HepG2 (cell line): ENCODE data around the gene FSHR. TPM values are rescaled to one million over a fixed set of nuclear protein-coding genes. Genes with fewer than 3 reads are reported as not detected.

Source experiments
- ATAC-seq: fragments of 200-7000 bp; cut with Tn5 transposase; 3 replicates; pipeline ENCODE4 v1.9.1; 2020; ENCODE audit warnings: mild to moderate bottlenecking, moderate library complexity
- BruUV-seq: library from RNA; stranded (reverse); fragments of 400-500 nt; replicated peaks from 2 replicates; lab custom pipeline; 2021; lab: Mats Ljungman, UMichigan
- CTCF ChIA-PET: fragments of 300-600 bp; formaldehyde crosslinking; extraction: SDS; loops from one replicate; lab custom pipeline; 2021; ENCODE audit warnings: low total read pairs, inconsistent platforms, low intra/inter-chr PET ratio; lab: Yijun Ruan, JAX
- POLR2A ChIA-PET: fragments of 350-600 bp; sonication (Branson Sonifier 250); formaldehyde crosslinking; loops from one replicate; lab custom pipeline; 2020; ENCODE audit warnings: antibody characterized with exemption, inconsistent platforms; lab: Yijun Ruan, JAX
- DNase-seq: peaks from one replicate; pipeline ENCODE4 v3.0.0-alpha.2; 2015; ENCODE audit warnings: low spot score
- FAIRE-seq: peaks from 3 replicates; lab custom pipeline; 2011; peaks lifted over from hg19 to GRCh38; lab: Jason Lieb, UNC
- H2AFZ ChIP-seq: one replicate; pipeline ENCODE4 v1.6.1; 2011; ENCODE audit warnings: low read length, inconsistent platforms
- H3K27ac ChIP-seq: fragments of 300-600 bp; 3 replicates; pipeline ENCODE4 v1.8.0; 2011; ENCODE audit warnings: mixed run types, mild to moderate bottlenecking, mixed read lengths, low read length, inconsistent platforms; ENCODE audit not compliant: insufficient read depth; ENCODE audit errors: extremely low read length
- H3K27me3 ChIP-seq, 2 experiments: fragments of 200-600 bp in 1 of 2; 2 replicates in 1 of 2; 3 replicates in 1 of 2; pipeline versions ENCODE4 v1.6.0 to v1.8.0; 2011; ENCODE audit warnings: low read length in 2 of 2, mild to moderate bottlenecking in 2 of 2, moderate library complexity in 2 of 2, inconsistent platforms in 1 of 2; ENCODE audit not compliant: insufficient read depth in 2 of 2, control insufficient read depth in 1 of 2
- H3K36me3 ChIP-seq, 2 experiments: fragments of 200-600 bp in 1 of 2; replicated peaks in 1 of 2; 2 replicates in 1 of 2; 3 replicates in 1 of 2; pipeline versions ENCODE4 v1.5.1 to v1.8.0; 2011; ENCODE audit warnings: low read length in 2 of 2, inconsistent platforms in 1 of 2; ENCODE audit not compliant: insufficient read depth in 2 of 2, control insufficient read depth in 1 of 2
- H3K4me1 ChIP-seq: 2 replicates; pipeline ENCODE4 v1.5.1; 2012; ENCODE audit warnings: low read length, inconsistent platforms; ENCODE audit not compliant: insufficient read depth
- H3K4me2 ChIP-seq: 2 replicates; pipeline ENCODE4 v1.6.0; 2011; ENCODE audit warnings: low read depth, low read length, inconsistent platforms
- H3K4me3 ChIP-seq, 3 experiments: fragments of 200-600 bp in 1 of 3; sonication (generic), shearing (Covaris generic) in 1 of 3; replicated peaks in 1 of 3; 2 replicates each; pipeline ENCODE4 v1.5.1; 2011 to 2016; ENCODE audit warnings: low read length in 3 of 3, inconsistent platforms in 2 of 3, low read depth in 2 of 3, mild to moderate bottlenecking in 2 of 3, control low read depth in 1 of 3, mixed read lengths in 1 of 3; ENCODE audit not compliant: insufficient read depth in 1 of 3
- H3K79me2 ChIP-seq: one replicate; pipeline ENCODE4 v1.6.1; 2011; ENCODE audit warnings: low read length, inconsistent platforms; ENCODE audit not compliant: insufficient read depth
- H3K9ac ChIP-seq: 2 replicates; pipeline ENCODE4 v1.6.0; 2011; ENCODE audit warnings: mild to moderate bottlenecking, low read depth, low read length, inconsistent platforms; ENCODE audit not compliant: insufficient read depth
- H3K9me3 ChIP-seq: 2 replicates; pipeline ENCODE4 v1.5.1; 2012; ENCODE audit warnings: mild to moderate bottlenecking, low read length
- H4K20me1 ChIP-seq: 2 replicates; pipeline ENCODE4 v1.6.0; 2011; ENCODE audit warnings: inconsistent platforms, mild to moderate bottlenecking, low read length, moderate library complexity; ENCODE audit not compliant: insufficient read depth
- DMAP1 ChIP-seq: IDR thresholded peaks from 2 replicates; pipeline ENCODE4 v1.6.1; 2016
- MTF1 ChIP-seq: sonication (generic); formaldehyde crosslinking; IDR thresholded peaks from 2 replicates; pipeline ENCODE4 v1.5.0; 2020; ENCODE audit warnings: missing genetic modification reagents
- MTF2 ChIP-seq: sonication (generic); formaldehyde crosslinking; IDR thresholded peaks from 2 replicates; pipeline ENCODE4 v1.5.0; 2020; ENCODE audit warnings: missing genetic modification reagents, borderline replicate concordance
- PBX2 ChIP-seq: IDR thresholded peaks from 2 replicates; pipeline ENCODE4 v1.6.1; 2016; ENCODE audit warnings: control low read depth
- SYNCRIP ChIP-seq: fragments of 200-400 bp; formaldehyde crosslinking; IDR thresholded peaks from 2 replicates; pipeline ENCODE4 v1.6.1; 2018; ENCODE audit warnings: mild to moderate bottlenecking, low read depth, low read length; ENCODE audit not compliant: insufficient read depth
- ZBTB43 ChIP-seq: sonication (generic); formaldehyde crosslinking; conservative IDR thresholded peaks from 2 replicates; pipeline ENCODE4 v1.4.0; 2020; ENCODE audit warnings: missing genetic modification reagents
- ZFP90 ChIP-seq: sonication (generic); formaldehyde crosslinking; IDR thresholded peaks from 2 replicates; pipeline ENCODE4 v1.8.0; 2022; ENCODE audit warnings: missing genetic modification reagents, mild to moderate bottlenecking, inconsistent platforms, borderline replicate concordance
- ZNF101 ChIP-seq: sonication (generic); formaldehyde crosslinking; IDR thresholded peaks from 2 replicates; pipeline ENCODE4 v1.4.0; 2020; ENCODE audit warnings: mild to moderate bottlenecking, low read depth, missing genetic modification reagents, borderline replicate concordance
- ZNF441 ChIP-seq: sonication (generic); formaldehyde crosslinking; IDR thresholded peaks from 2 replicates; pipeline ENCODE4 v1.7.0; 2021; ENCODE audit warnings: missing genetic modification reagents, borderline replicate concordance
- ZSCAN5A ChIP-seq: sonication (generic); formaldehyde crosslinking; IDR thresholded peaks from 2 replicates; pipeline ENCODE4 v1.8.0; 2022; ENCODE audit warnings: mild to moderate bottlenecking, missing genetic modification reagents, borderline replicate concordance
- WGBS: methylation state at CpG from one replicate; pipeline ENCODE4 v1.1.6; 2017; ENCODE audit warnings: low lambda C conversion rate; 5-methylcytosine and 5-hydroxymethylcytosine counted together
- in situ Hi-C: cut with HindIII; loops from 2 replicates; pipeline ENCODE4 v1.10.0; 2017; ENCODE audit warnings: low pct_unique_long_range_greater_than_20kb; ENCODE audit not compliant: extremely low pct_ligation_motif_present
- intact Hi-C: fragments of 100-400 bp; cut with micrococcal nuclease; formaldehyde crosslinking; loops from one replicate; pipeline ENCODE4 v1.10.0; 2022; ENCODE audit not compliant: unreplicated experiment
- polyA plus RNA-seq, 8 experiments: library from polyadenylated mRNA; depleted of rRNA in 3 of 8; stranded (reverse) in 7 of 8; unstranded in 1 of 8; fragments of >200 nt; fragmentation: Illumina TruSeq in 4 of 8; extraction: Trizol in 4 of 8; gene quantifications; 2 replicates each; pipeline versions ENCODE4 v1.2.1 to v1.2.3, GENCODE V29; 2011 to 2016; ENCODE audit warnings: low read depth in 4 of 8, missing spikeins in 1 of 8, mixed read lengths in 1 of 8; ENCODE audit not compliant: insufficient read depth in 1 of 8
- total RNA-seq, 5 experiments: library from RNA; depleted of rRNA; stranded (reverse); fragments of >200 nt; fragmentation: Illumina TruSeq; extraction: Trizol; gene quantifications; 2 replicates each; pipeline ENCODE4 v1.2.3, GENCODE V29; 2016; ENCODE audit warnings: low read depth in 1 of 5

Gene FSHR
- total and polyA plus RNA-seq, 2 of the 13 experiments (the other 11 are each of a cell fraction or from before 2014, with no cell fraction given): not detected

GRCh38 chr2:49192036-49192435 lies 37.7 kb upstream of the FSHR start:
- H2AFZ ChIP-seq: no peak overlapping the region
- H3K4me2 ChIP-seq: no peak overlapping the region
- no peak overlapping the region for H3K9ac ChIP-seq
- no peaks in the 10 kb centered on the region for H3K27me3 ChIP-seq
- no peak overlapping the region for H3K27ac ChIP-seq
- no TSS peak for BruUV-seq
- 8% methylated on average over 1 of the region's 1 CpG for WGBS
- intact Hi-C loops (no loop called here), in situ Hi-C loops (no loop called here)
- CTCF ChIA-PET: no interaction called here
- H4K20me1 ChIP-seq: no peaks in the 10 kb centered on the region
- H3K36me3 ChIP-seq: no peaks in the 10 kb centered on the region
- no peaks in the 10 kb centered on the region for H3K79me2 ChIP-seq
- TF ChIP-seq PBX2 (no peak), ZFP90 (CRISPR knock-in tag) (no peak), ZNF441 (CRISPR knock-in tag) (no peak), MTF2 (CRISPR knock-in tag) (no peak), ZBTB43 (CRISPR knock-in tag) (no peak), DMAP1 (CRISPR knock-in tag) (no peak), SYNCRIP (no peak), MTF1 (CRISPR knock-in tag) (no peak), ZSCAN5A (CRISPR knock-in tag) (no peak), ZNF101 (CRISPR knock-in tag) (no peak)
- TF ChIP-seq, all 625 proteins: peak for 0
- ATAC-seq (no peak), DNase-seq (no peak), FAIRE-seq (no peak)
- POLR2A ChIA-PET: no interaction called here
- Histone ChIP-seq H3K4me1 (no peaks in the 10 kb centered on the region), H3K4me3 (no peak overlapping the region), H3K9me3 (no peaks in the 10 kb centered on the region)
